LNCAP (cell line): Measurements from ENCODE around the gene EBF3.

Experiments used
- CTCF ChIP-seq: fragments of 450-650 bp; IDR thresholded peaks from 2 replicates; pipeline ENCODE4 v1.5.1; 2017; ENCODE audit warnings: mild to moderate bottlenecking

The EBF3 gene

GRCh38 chr10:129932751-129933433 is 31.2 kb downstream of the EBF3 start:
- TF ChIP-seq CTCF, result no peak

DNA sequence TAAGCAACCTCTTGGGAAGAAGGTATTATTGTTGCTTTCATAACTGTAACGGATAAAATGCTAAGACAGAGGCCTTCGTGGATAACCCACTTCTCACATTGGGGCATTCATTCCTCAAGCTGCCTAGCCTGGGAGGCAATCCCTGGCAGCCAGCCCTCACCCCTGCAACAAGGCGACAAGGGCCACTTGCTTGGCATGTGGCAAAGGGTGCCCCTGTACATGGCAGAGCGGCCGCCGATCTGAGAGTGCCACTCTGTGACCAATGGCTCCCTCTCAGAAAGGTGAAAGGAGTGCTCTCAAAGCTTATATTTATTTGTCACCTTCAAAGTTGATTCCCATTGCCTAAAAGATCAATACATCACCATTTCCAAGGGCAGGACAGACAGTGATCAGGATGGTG is 31.9 kb downstream of the EBF3 start:
- TF ChIP-seq CTCF, result no peak

DNA sequence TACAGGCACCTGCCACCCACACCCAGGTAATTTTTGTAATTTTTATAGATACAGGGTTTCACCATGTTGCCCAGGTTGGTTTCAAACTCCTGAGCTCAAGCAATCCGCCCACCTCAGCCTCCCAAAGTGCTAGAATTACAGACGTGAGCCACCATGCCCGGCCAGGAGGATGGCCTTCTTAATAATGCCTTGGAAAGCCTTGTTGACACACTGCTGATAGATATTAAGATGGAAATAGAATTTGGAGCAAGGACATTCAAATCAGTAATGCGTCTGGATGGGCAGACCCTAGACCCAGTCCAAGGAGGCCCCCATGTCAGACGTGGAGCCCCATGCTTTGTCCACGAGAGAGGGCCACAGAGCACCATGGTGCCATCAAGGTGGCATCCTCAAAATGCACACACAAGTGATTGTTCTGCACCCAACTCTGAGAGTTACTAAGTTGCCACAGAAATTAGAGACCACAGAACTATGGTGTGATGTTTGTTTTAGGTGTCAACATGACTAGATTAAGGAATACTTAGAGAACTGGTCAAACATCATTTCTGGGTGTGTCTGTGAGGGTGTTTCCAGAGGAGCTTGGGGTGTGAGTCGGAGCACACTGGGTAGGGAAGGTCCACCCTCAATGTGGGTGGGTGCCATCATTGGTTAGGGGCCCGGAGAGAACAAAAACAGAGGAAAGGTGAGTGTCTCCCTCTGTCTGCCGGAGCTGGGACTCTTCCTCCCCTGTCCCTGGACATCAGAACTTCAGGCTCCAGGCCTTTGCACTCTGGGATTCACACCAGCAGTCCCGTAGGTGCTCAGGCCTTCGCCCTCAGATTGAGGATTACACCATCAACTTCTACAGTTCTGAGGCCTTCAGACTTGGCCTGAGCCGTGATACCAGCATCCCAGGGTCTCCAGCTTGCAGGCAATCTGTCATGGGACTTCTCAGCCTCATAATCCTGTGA is 34.5 kb downstream of the EBF3 start:
- TF ChIP-seq CTCF, result 0 out of 2 replicates have a peak, but pooled peaks have one; percentile 8

GRCh38 chr10:129927351-129928120 is 36.5 kb downstream of the EBF3 start:
- TF ChIP-seq CTCF, result no peak

GRCh38 chr10:129926066-129927055 is 37.7 kb downstream of the EBF3 start:
- TF ChIP-seq CTCF, result no peak

GRCh38 chr10:129924375-129925085 is 39.5 kb downstream of the EBF3 start:
- TF ChIP-seq CTCF, result no peak
